RWPE2 (cell line): ENCODE data around the gene ZBTB20.
"Not testable (repeated sequence)": the region's sequence is repeated elsewhere in the genome, so short reads cannot be mapped to it uniquely, and the experiment has no call there.

Experiments
- ATAC-seq: fragments of 200-7000 bp; cut with Tn5 transposase; 3 replicates; pipeline ENCODE4 v1.9.1; 2021; ENCODE audit warnings: low read depth
- DNase-seq: peaks from one replicate; pipeline ENCODE4 v3.0.0-alpha.2; 2020; ENCODE audit warnings: low spot score
- H3K27ac ChIP-seq: fragments of 450-650 bp; 2 replicates; pipeline ENCODE4 v1.5.1; 2017; ENCODE audit warnings: mild to moderate bottlenecking; ENCODE audit not compliant: poor library complexity, severe bottlenecking
- H3K27me3 ChIP-seq: fragments of 250-450 bp; sonication (Bioruptor Pico); 2 replicates; pipeline ENCODE4 v1.5.1; 2021; ENCODE audit warnings: mild to moderate bottlenecking, moderate library complexity; ENCODE audit not compliant: insufficient read depth, poor library complexity, severe bottlenecking
- H3K36me3 ChIP-seq: fragments of 250-450 bp; sonication (Bioruptor Pico); 2 replicates; pipeline ENCODE4 v1.5.1; 2020; ENCODE audit warnings: low read depth, mild to moderate bottlenecking, moderate library complexity
- H3K4me1 ChIP-seq: fragments of 250-450 bp; sonication (Bioruptor Pico); 2 replicates; pipeline ENCODE4 v1.5.1; 2021; ENCODE audit warnings: mild to moderate bottlenecking, moderate library complexity; ENCODE audit not compliant: insufficient read depth, poor library complexity, severe bottlenecking
- H3K4me3 ChIP-seq: fragments of 250-450 bp; sonication (Bioruptor Pico); 2 replicates; pipeline ENCODE4 v1.5.1; 2021; ENCODE audit warnings: mild to moderate bottlenecking, moderate library complexity; ENCODE audit not compliant: severe bottlenecking
- H3K9me3 ChIP-seq: fragments of 250-450 bp; sonication (Bioruptor Pico); 2 replicates; pipeline ENCODE4 v1.5.1; 2021; ENCODE audit warnings: mild to moderate bottlenecking, moderate library complexity; ENCODE audit not compliant: severe bottlenecking
- TF ChIP-seq, protein P1 (sequence below): fragments of 450-650 bp; IDR thresholded peaks from one replicate; pipeline ENCODE4 v1.5.1; 2017; ENCODE audit warnings: mild to moderate bottlenecking, moderate library complexity; ENCODE audit not compliant: poor library complexity, severe bottlenecking

Gene ZBTB20

DNA sequence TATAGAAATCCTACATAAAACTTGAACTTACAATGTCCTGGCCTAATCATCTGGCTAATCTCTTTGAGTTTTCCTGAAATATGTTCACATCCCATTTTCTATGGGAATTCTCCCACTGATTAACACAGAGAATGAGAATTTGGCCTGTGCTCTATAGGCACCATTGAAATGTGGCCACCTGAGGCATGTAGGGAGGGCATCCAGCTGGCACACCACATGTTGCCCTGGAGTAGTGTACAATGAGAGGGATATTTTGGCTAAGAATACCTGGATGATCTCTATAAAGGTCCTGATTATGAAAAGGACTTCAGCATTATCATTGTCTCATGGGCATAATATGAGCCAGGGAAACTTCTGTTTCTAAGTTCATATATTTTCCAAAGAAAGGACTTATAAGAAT, 324.0 kb downstream of the ZBTB20 start:
- Histone ChIP-seq H3K4me3 (no peak overlapping the region), H3K4me1 (no peaks in the 10 kb centered on the region), H3K36me3 (no peaks in the 10 kb centered on the region), H3K9me3 (no peaks in the 10 kb centered on the region), H3K27ac (no peak overlapping the region), H3K27me3 (no peaks in the 10 kb centered on the region)
- TF ChIP-seq, protein P1, sequence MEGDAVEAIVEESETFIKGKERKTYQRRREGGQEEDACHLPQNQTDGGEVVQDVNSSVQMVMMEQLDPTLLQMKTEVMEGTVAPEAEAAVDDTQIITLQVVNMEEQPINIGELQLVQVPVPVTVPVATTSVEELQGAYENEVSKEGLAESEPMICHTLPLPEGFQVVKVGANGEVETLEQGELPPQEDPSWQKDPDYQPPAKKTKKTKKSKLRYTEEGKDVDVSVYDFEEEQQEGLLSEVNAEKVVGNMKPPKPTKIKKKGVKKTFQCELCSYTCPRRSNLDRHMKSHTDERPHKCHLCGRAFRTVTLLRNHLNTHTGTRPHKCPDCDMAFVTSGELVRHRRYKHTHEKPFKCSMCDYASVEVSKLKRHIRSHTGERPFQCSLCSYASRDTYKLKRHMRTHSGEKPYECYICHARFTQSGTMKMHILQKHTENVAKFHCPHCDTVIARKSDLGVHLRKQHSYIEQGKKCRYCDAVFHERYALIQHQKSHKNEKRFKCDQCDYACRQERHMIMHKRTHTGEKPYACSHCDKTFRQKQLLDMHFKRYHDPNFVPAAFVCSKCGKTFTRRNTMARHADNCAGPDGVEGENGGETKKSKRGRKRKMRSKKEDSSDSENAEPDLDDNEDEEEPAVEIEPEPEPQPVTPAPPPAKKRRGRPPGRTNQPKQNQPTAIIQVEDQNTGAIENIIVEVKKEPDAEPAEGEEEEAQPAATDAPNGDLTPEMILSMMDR = no peak
- no peak for DNase-seq
- no peak for ATAC-seq

DNA sequence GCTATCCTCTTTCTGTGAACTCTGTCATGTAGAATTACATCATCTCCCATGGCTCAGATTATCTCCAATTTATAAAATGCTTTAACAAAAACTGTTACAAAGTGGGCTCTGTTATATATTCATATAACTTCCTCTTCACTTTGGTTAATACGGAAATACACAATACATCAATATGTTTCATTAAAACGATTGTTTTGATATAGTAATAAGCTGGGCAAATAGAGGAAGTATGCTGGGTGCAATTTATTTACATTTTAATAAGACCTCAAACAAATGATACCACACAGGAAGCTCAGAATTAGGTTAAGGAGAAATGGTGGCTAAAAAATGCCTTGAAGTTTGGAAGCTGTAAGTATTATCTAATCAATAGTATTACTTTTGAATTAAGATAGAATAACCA, 331.0 kb downstream of the ZBTB20 start:
- DNase-seq (no peak), ATAC-seq (no peak)
- Histone ChIP-seq H3K4me3 (no peak overlapping the region), H3K27ac (no peak overlapping the region), H3K4me1 (no peaks in the 10 kb centered on the region), H3K36me3 (no peaks in the 10 kb centered on the region), H3K9me3 (no peaks in the 10 kb centered on the region), H3K27me3 (no peaks in the 10 kb centered on the region)
- TF ChIP-seq, protein P1 = no peak

DNA sequence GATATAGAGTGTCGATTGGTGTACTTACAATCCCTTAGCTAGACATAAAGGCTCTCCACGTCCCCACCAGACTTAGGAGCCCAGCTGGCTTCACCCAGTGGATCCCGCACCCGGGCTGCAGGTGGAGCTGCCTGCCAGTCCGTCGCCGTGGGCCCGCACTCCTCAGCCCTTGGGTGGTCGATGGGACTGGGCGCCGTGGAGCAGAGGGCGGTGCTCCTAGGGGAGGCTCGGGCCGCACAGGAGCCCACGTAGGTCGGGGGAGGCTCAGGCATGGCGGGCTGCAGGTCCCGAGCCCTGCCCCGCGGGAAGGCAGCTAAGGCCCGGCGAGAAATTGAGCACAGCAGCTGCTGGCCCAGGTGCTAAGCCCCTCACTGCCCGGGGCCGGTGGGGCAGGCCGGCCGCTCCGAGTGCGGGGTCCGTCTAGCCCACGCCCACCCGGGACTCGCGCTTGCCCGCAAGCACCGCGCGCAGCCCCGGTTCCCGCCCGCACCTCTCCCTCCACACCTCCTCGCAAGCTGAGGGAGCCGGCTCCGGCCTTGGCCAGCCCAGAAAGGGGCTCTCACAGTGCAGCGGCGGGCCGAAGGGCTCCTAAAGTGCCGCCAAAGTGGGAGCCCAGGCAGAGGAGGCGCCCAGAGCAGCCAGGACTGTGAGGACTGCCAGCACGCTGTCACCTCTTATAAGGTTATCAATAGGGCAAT, 334.4 kb downstream of the ZBTB20 start:
- not testable (repeated sequence) for H3K27ac ChIP-seq, H3K4me3 ChIP-seq, H3K9me3 ChIP-seq, DNase-seq, H3K36me3 ChIP-seq, H3K27me3 ChIP-seq, ATAC-seq, H3K4me1 ChIP-seq

DNA sequence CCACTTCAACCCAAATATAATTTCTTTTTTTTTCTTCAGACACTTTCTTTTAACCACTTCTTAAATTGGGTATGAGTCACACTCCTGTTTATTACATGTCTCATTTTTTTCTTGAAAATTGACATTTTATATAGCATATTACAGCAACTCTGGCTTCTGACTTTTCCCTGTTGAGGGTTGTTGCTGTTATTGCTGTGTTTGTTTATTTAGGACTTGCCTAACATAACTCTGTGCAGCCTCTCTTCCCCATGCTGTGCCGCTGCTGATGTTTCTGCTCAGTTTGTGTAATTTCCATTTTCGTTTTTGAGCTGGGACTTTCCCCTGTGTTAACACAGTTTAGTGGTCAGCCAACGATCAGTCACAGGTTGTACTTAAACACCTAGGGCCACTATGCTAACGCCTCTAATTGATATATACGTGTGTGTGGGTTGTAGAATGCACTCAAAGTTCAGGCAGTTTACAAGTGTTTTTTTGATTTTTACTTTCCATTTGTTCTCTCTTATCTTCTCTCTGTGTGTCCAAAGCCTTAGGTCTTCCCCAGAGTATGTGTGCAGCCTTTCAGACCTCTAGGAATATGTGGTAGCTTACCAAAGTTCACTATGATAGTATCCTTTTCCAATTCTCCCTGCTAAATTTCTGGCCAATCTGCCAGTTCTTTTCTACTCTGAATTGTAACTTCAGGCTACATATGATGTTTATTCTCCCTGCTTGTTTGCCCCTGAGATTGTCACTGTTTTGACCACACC, 337.2 kb downstream of the ZBTB20 start:
- ATAC-seq (no peak), DNase-seq (no peak)
- H3K4me1 ChIP-seq = no peaks in the 10 kb centered on the region
- TF ChIP-seq, protein P1 = no peak
- H3K4me3 ChIP-seq = no peak overlapping the region
- H3K27ac ChIP-seq = no peak overlapping the region
- no peaks in the 10 kb centered on the region for H3K27me3 ChIP-seq
- no peaks in the 10 kb centered on the region for H3K9me3 ChIP-seq
- no peaks in the 10 kb centered on the region for H3K36me3 ChIP-seq

DNA sequence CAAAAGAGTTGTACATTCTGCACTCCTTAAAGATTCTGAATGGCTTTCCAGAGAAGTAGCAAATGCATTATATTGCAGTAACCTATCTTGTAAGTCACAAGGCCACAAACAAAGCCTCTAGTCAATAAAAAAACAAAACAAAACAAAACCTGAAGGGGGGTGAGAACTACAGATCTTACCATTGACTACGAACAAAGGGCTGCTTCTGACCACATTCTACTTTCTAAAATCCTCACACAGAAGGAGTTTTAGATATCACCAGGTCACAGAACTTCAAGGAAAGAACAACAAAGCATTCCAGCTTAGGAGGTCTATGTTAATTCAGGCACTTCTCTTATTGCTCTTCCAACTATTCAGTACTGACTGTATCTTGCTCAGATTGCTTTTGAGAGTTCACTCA, 343.0 kb downstream of the ZBTB20 start:
- DNase-seq (no peak), ATAC-seq (no peak)
- H3K4me3 ChIP-seq = no peak overlapping the region
- TF ChIP-seq, protein P1 = no peak
- no peaks in the 10 kb centered on the region for H3K27me3 ChIP-seq
- no peak overlapping the region for H3K27ac ChIP-seq
- no peaks in the 10 kb centered on the region for H3K9me3 ChIP-seq
- no peaks in the 10 kb centered on the region for H3K36me3 ChIP-seq
- H3K4me1 ChIP-seq = no peaks in the 10 kb centered on the region
